ENCODE results near the gene HM13. TPM values are rescaled to one million over a fixed set of nuclear protein-coding genes. Genes with fewer than 3 reads are reported as not detected.
A peak's percentile ranks its signal among the peaks of the same experiment; 100 is the strongest.

HM13 gene
- total and polyA plus RNA-seq, 9 of the 15 experiments (the other 6 are each of a cell fraction or from before 2014, with no cell fraction given): 7.7 to 136 (median 74.5) TPM

- TF ChIP-seq SMARCB1 (IDR thresholded peaks at IDR 0.05; ENCODE audit: insufficient read length, low read depth) (no peak), ZNF232 (CRISPR knock-in tag; IDR thresholded peaks at IDR 0.05) (no peak), CEBPB (tag; IDR thresholded peaks at IDR 0.05) (peak; percentile 95), ZNF407 (IDR thresholded peaks at IDR 0.05; ENCODE audit: low read depth) (no peak), NCOA6 (IDR thresholded peaks at IDR 0.05) (no peak), STAT5A (IDR thresholded peaks at IDR 0.05; ENCODE audit: borderline replicate concordance, low read length) (no peak), GABPB2 (CRISPR knock-in tag; conservative IDR thresholded peaks at IDR 0.05) (no peak), ZBTB33 (CRISPR knock-in tag; IDR thresholded peaks at IDR 0.05) (no peak), SLC30A9 (CRISPR knock-in tag; IDR thresholded peaks at IDR 0.05) (no peak), RBM25 (IDR thresholded peaks at IDR 0.05; ENCODE audit: low read depth, low read length, severe bottlenecking) (no peak), TCF3 (CRISPR knock-in tag; IDR thresholded peaks at IDR 0.05) (peak; percentile 41; the same call in 1 of the 2 replicates), SMARCC2 (IDR thresholded peaks at IDR 0.05; ENCODE audit: low read depth) (no peak), CCAR2 (IDR thresholded peaks at IDR 0.05; ENCODE audit: low read depth, low read length) (no peak), KDM4B (IDR thresholded peaks at IDR 0.05; ENCODE audit: borderline replicate concordance in 2 of 2, low read depth in 1 of 2) (no peak; a peak in 1 of 4 replicates), ARHGAP35 (IDR thresholded peaks at IDR 0.05; ENCODE audit: partially characterized antibody) (no peak), MLX (CRISPR knock-in tag; conservative IDR thresholded peaks at IDR 0.05) (no peak), GTF2E2 (tag; IDR thresholded peaks at IDR 0.05) (no peak), POLR2A (conservative IDR thresholded peaks at IDR 0.05) (no peak)
Observed at GRCh38 chr20:31608251-31608945, 94.2 kb downstream of the HM13 start (continued).
